HG02870 (cell line): ENCODE measurements around the gene AP2A2.

ENCODE experiments used
- ATAC-seq: cut with Tn5 transposase; IDR thresholded peaks from one replicate; pipeline ENCODE4 v1.9.1; 2021; ENCODE audit warnings: mild to moderate bottlenecking, moderate library complexity; ENCODE audit not compliant: unreplicated experiment

The AP2A2 gene

DNA sequence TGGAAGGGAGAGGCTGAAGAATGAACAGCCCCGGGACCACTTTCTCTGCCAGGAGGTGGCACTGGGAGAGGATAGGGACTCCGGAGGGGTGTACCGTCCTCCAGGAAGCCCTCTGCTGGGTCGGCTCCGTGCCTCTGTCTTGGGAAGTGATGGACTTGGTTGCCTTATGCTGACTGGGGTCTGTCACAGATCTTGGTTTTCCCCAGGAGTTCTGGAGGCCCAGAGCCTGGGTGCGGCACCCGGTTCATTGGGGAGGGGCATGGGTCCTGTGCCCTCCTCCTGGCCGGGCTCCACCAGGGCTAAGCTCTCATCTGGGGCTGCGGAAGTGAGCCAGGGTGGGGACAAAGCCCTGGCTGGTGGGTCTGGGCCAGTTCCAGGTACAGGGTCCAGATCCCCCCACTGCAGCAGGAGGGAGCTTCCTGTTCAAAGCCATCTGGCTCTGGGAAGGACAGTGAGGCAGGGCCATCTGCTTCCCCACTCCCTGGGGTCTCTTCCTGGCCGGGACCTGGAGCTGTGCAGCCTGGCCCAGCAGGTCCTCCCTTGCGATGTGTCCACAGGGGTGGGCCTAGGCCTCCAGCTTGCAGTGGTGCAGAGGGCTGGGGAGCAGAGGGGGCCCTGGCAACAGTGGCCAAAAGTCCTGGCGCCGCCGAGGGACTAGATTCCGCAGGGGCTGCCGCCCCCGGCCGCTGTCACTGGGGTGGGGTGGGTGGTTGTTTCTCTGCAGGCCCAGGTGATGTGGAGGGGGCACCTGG lies 1.1 kb upstream of the AP2A2 start:
- ATAC-seq, result no peak

GRCh38 chr11:925158-925495 lies 543 bp upstream of the AP2A2 start:
- ATAC-seq, result no peak

GRCh38 chr11:926341-926916 lies 759 bp downstream of the AP2A2 start:
- ATAC-seq, result no peak

DNA sequence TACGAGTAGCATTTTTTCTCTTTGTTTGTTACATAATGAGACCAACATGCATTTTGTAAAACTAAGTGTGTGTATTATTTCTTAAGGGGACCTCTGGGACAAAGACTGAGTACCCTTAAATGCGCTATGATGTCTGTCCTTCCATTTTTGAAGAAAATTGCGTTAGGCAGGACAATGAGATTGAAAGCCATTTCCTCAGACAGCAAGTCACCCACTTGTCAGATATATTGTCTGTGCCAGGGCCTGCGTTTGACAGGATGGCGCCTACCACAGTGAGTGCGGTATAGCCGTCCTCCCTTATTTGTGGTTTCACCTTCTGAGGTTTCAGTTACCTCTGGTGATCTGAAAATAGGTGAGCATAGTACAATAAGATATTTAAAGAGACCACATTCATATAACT lies 2.2 kb downstream of the AP2A2 start:
- ATAC-seq, result no peak

- no peak for ATAC-seq
Measured at GRCh38 chr11:928786-929185, 3.1 kb downstream of the AP2A2 start.

- no peak for ATAC-seq
Measured at GRCh38 chr11:929405-929804, 3.7 kb downstream of the AP2A2 start.

DNA sequence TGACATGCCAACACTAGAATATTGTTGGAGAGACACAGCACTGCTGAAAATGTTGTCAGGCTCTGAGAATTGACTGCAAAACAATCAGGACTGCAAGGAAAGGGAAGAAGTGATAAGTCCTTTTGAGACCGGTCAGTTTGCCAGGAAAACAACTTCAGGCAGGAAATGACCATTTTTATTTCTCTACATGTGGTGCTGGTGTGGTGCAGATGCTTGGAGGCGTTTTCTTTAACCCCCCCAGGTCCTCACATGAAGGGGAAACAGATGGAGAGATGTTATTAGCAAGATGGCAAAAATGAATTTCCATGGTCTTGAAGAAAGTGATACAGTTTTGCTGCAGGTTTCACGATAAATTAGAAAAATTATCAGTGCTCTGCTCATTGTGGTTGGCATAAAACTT lies 5.7 kb downstream of the AP2A2 start:
- ATAC-seq, result no peak

- no peak for ATAC-seq
Measured at GRCh38 chr11:932435-932834, 6.8 kb downstream of the AP2A2 start.

DNA sequence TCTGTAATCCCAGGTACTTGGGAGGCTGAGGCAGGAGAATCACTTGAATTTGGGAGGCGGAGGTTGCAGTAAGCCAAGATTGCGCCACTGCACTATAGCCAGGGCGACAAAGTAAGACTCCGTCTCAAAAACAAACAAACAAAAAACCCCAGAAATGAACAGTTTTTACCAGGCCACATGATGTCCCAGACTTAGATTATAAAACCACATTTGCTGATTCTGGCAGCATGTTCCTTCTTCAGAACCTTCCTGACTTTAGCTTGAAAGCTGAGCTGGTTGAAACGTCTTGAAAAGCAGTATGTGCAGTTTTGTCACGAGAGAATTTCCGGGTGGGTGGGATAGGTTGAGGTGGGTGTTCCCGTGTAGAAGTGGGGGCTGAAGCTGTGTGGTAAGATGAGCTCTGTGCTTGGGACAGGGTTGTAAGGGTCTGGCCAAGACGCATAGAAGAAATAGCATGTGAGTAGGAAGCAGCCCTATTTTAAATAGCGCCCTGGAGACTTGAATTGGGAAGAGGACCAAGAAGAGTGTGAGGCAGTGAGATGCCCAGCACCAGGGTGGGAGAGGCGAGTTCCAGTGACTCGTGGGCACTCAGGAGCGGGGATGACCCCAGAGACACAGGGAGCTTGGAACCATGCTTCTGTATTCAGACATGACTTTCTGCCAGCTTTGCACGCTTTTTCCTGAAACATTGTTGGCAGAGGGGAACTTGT lies 7.6 kb downstream of the AP2A2 start:
- ATAC-seq, result no peak

GRCh38 chr11:933936-934335 lies 8.3 kb downstream of the AP2A2 start:
- no peak for ATAC-seq

DNA sequence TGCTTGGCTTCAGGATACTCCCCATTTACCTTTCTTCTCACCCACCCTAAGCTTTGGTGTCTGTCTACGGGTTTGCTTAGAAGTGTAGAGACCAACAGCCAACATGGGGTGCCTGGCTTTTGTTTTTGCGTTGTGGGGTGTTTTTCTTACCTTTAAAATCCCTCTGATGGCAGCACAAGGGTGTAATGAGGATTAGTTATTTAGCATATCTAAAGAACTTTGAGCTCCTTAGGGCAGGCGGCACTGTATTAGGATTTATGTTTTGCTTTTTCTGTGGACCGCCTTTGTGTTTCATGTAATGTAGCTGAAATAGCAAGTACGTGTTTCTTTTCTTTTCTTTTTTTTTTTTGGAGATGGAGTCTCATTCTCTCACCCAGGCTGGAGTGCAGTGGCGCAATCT lies 8.9 kb downstream of the AP2A2 start:
- no peak for ATAC-seq

DNA sequence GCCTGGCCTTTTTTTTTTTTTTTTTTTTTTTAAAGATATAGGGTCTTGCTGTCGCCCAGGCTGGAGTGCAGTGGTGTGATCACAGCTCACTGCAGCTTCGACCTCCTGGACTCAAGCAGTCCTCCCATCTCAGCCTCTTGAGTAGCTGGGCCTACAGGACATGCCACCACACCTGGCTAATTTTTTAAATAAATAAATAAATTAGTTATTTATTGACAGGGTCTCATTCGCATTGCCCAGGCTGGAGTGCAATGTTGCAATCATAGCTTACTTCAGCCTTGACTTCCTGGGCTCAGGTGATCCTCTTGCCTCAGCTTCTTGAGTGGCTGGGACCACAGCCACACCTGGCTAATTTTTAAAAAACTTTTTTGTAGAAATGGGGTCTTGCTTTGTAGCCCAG lies 10.5 kb downstream of the AP2A2 start:
- ATAC-seq, result no peak

DNA sequence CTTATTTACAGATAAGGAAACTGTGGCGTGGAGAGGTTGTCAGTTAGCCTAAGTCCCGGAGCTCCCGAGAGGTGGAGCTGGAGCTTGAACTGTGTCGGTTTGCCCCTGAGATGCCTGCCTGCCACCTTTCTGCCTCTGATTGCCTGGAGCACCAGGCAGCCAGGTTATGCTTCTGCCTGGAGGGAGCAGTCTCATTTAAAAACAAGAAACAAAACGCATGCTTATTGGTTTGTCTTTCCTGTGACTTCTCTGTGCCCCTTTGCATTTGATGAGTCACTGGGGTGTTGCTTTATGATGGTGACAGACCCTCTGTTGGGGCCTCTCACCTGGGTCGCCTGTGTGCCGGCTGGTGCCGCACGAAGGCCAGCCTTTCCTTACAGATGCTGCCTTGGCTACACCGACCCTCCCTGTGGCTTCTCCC lies 12.2 kb downstream of the AP2A2 start:
- no peak for ATAC-seq

DNA sequence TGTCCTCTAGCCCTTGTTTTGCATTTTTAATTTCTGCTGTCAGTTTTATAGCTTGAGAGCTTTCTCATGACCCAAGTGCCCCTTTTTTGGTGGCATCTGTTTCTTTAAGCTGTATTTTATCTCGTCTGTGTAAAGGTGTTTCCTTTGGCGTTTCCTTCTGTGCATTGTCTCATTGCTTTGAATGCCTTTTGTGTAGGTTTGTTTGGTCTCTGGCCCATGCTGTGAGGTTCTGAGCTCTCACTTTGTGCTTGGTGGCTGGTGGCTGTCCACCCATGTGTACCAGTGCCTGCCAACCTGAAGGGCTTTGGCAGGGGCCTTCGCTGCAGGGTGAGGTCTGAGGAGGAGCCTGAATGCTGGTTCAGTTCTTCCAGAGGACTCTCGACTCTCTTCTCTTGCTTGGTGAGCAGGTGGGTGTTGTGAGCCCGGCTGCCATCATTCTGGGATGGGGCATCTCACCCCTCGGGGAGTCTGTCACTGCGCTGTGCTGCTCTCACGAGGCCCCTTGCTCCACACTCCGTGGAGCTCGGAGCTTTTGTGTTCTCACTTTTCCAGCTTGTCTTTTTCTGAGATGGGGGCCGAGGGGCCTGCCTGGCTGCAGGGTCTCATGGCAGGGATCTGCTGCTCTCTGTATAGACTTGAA lies 14.9 kb downstream of the AP2A2 start:
- no peak for ATAC-seq

GRCh38 chr11:942823-943222 lies 17.2 kb downstream of the AP2A2 start:
- no peak for ATAC-seq

GRCh38 chr11:944711-945470 lies 19.2 kb downstream of the AP2A2 start:
- ATAC-seq, result no peak

DNA sequence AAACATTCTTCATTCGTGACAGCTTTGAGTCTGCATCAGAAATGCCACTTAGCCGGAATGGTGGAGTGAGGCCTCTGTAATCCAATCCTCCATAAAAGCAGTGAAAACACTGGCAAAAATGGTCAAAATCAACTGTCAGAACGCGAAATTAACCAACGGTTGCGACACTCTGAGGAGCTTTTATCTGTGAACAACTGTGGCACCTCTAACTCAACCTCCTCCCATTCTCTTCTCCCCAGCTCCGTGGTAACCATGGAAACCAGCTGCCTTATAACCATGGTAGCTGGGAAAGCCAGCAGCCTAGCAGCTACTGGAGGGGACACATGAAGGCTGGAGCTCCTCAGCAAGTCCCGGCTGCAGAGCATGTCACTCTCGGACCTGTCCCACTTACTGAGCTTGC lies 20.3 kb downstream of the AP2A2 start:
- ATAC-seq, result no peak

GRCh38 chr11:947744-948143 lies 22.1 kb downstream of the AP2A2 start:
- no peak for ATAC-seq

GRCh38 chr11:951507-951906 lies 25.8 kb downstream of the AP2A2 start:
- ATAC-seq, result no peak

DNA sequence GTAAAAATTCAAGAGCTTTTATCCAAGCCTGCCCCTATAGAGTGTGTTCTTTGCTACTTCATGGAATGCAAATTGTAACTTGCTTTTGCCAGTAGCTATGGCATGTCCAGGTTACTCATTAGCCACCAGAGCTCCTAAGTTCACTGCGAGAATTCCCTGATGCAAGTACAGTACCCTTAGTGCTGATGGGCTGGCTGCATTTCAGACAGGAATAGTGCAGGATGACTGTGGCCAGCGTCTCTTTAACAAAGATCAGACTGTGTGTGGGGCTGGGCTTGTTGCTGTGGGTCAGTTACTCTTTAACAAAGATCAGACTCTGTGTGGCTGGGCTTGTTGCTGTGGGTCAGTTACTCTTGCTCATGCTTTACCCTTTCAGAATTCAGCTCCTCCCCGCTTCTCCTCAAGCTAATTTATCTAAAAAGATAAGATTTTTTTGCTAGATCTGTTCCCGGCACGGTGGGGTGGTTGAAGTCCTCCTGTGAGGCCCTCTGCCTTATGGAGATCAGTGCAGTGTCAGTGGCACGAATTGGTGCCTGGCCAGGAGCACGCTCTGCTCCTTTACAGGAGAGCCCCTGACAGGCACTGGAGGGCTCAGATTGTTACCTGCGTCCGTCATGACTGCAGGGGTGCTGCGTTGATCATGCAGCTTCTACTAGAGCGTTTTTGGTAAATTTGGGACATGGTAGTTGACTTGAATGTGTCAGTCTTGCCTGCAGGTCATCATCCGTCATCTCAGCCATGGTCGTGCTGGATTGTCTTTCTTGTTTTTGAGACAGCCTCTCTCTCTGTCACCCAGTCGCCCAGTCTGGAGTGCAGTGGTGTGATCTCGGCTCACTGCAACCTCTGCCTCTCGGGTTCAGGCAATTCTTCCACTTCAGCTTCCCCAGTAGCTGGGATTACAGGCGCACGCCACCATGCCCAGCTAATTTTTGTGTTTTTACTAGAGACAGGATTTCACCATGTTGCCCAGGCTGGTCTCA lies 27.0 kb downstream of the AP2A2 start:
- ATAC-seq, result no peak
